Spleen (tissue), 11 donors: ENCODE results near the gene ATP8B2. TPM values are rescaled to one million over a fixed set of nuclear protein-coding genes. Genes with fewer than 3 reads are reported as not detected.

ENCODE experiments used
- DNase-seq: peaks from one replicate; pipeline ENCODE4 v3.0.0-alpha.2; 2020
- H3K27ac ChIP-seq, 8 donors: fragments of 200-600 bp; sonication (generic) in 7 of 8; 1 replicate in 4 of 8; 2 replicates in 4 of 8; pipeline versions ENCODE4 v1.5.0 to v1.8.0; 2016 to 2021; ENCODE audit warnings: inconsistent platforms in 4 of 8, mild to moderate bottlenecking in 4 of 8, moderate library complexity in 1 of 8
- H3K27me3 ChIP-seq, 7 donors: fragments of 200-600 bp; sonication (generic) in 6 of 7; replicated peaks in 1 of 7; 1 replicate in 4 of 7; 2 replicates in 3 of 7; pipeline versions ENCODE4 v1.5.0 to v1.8.0; 2016 to 2021; ENCODE audit warnings: inconsistent platforms in 3 of 7, mild to moderate bottlenecking in 1 of 7
- H3K36me3 ChIP-seq, 6 donors: fragments of 200-600 bp; sonication (generic) in 5 of 6; 1 replicate in 4 of 6; 2 replicates in 2 of 6; pipeline versions ENCODE4 v1.5.0 to v1.8.0; 2016 to 2021; ENCODE audit warnings: inconsistent platforms in 2 of 6
- H3K4me1 ChIP-seq, 6 donors: fragments of 200-600 bp; sonication (generic) in 5 of 6; 1 replicate in 3 of 6; 2 replicates in 3 of 6; pipeline versions ENCODE4 v1.5.0 to v1.8.0; 2016 to 2021; ENCODE audit warnings: inconsistent platforms in 3 of 6
- H3K4me3 ChIP-seq, 8 donors: fragments of 200-600 bp; sonication (generic) in 7 of 8; 1 replicate in 4 of 8; 2 replicates in 4 of 8; pipeline versions ENCODE4 v1.5.0 to v1.8.0; 2016 to 2021; ENCODE audit warnings: inconsistent platforms in 4 of 8, mild to moderate bottlenecking in 4 of 8, moderate library complexity in 2 of 8
- H3K9me3 ChIP-seq, 8 donors: fragments of 200-600 bp; sonication (generic) in 7 of 8; 1 replicate in 4 of 8; 2 replicates in 4 of 8; pipeline versions ENCODE4 v1.5.0 to v1.8.0; 2016 to 2021; ENCODE audit warnings: inconsistent platforms in 4 of 8
- CTCF ChIP-seq, 11 experiments: fragments of 200-600 bp in 7 of 11; fragments of 450-650 bp in 4 of 11; sonication (generic) in 4 of 11; IDR thresholded peaks in 8 of 11; conservative IDR thresholded peaks in 3 of 11; 1 replicate in 7 of 11; 2 replicates in 4 of 11; pipeline versions ENCODE4 v1.4.0 to v1.8.0; 2016 to 2021; ENCODE audit warnings: antibody characterized with exemption in 11 of 11, inconsistent platforms in 4 of 11, mild to moderate bottlenecking in 1 of 11
- POLR2A ChIP-seq, 3 donors: fragments of 450-650 bp; IDR thresholded peaks; one replicate each; pipeline ENCODE4 v1.5.1; 2017; ENCODE audit warnings: antibody characterized with exemption in 3 of 3, mild to moderate bottlenecking in 1 of 3
- POLR2AphosphoS5 ChIP-seq, 3 donors: sonication (generic); formaldehyde crosslinking; IDR thresholded peaks; one replicate each; pipeline ENCODE4 v1.5.1; 2017; ENCODE audit warnings: antibody characterized with exemption in 3 of 3
- WGBS, 5 donors: extraction: QIAGEN DNeasy Blood & Tissue Kit in 3 of 5; methylation state at CpG; one replicate each; pipeline versions ENCODE4 v1.1.5 to v1.1.7; 2013 to 2018; 5-methylcytosine and 5-hydroxymethylcytosine counted together
- intact Hi-C: fragments of 100-400 bp; cut with DNase I; formaldehyde crosslinking; loops from one replicate; pipeline ENCODE4 v1.15.0; 2023; ENCODE audit warnings: low total_unique reads
- polyA plus RNA-seq, 3 donors: library from polyadenylated mRNA; stranded (reverse); fragments of 200-250 nt; gene quantifications; one replicate each; pipeline ENCODE4 v1.2.1, GENCODE V29; 2013
- total RNA-seq, 7 donors: library from RNA; depleted of rRNA in 3 of 7; stranded (reverse); fragments of >200 nt in 3 of 7; fragmentation: NEBNext Ultra II Directional in 4 of 7; extraction: Animal tissue kit (Norgen Biotek cat#: 25700) in 4 of 7; gene quantifications; one replicate each; pipeline versions ENCODE4 v1.1.0 to v1.2.1, GENCODE V29; 2016 to 2021
- donor health status: healthy with polysubstance abuse.
- donor health status: DM: no; HTN: no; CAD: no; lungs with moderate emphysema.
- donor health status: DM: no; HTN: no; CAD: no.
- donor health status: Bipolar disorder and iron deficiency.
- donor health status: healthy.
- donor health status: DM: no; HTN: no; CAD: no.
- donor health status: DM: yes; HTN: yes; CAD: no.

Gene ATP8B2
- total and polyA plus RNA-seq, 10 donors: 5.4 to 107 (median 44.7) TPM

- Histone ChIP-seq H3K4me1 (peaks cover 35 to 89% (median 65%) of the 10 kb centered on the region in 6 donors), H3K36me3 (peaks cover 0 to 29% (median 19%) of the 10 kb centered on the region in 6 donors), H3K9me3 (no peaks in the 10 kb centered on the region), H3K27ac (peak overlapping the region in 7 of 8 donors; percentile 10 to 93 (median 88)), H3K4me3 (peak overlapping the region; percentile 24 to 88 (median 50)), H3K27me3 (peaks cover 0 to 42% (median 0%) of the 10 kb centered on the region in 7 donors)
- intact Hi-C loops: no loop called here
- TF ChIP-seq POLR2A (IDR thresholded peaks at IDR 0.05) (no peak), POLR2AphosphoS5 (IDR thresholded peaks at IDR 0.05) (peak; percentile 46 to 75 (median 69)), CTCF (IDR thresholded peaks at IDR 0.05 in 8 of 11, conservative IDR thresholded peaks at IDR 0.05 in 3 of 11) (peak in 1 of 11 experiments; percentile 14)
- 5 to 8% (median 6%) methylated on average over 43 to 76 of the region's 76 CpGs for WGBS, 5 donors
- peak; percentile 97 for DNase-seq
Observed at GRCh38 chr1:154328318-154329151, 3.2 kb downstream of the ATP8B2 start.

GRCh38 chr1:154329152-154329521 is 3.8 kb downstream of the ATP8B2 start:
- Histone ChIP-seq H3K4me3 (peak overlapping the region; percentile 24 to 88 (median 50)), H3K27me3 (peaks cover 0 to 42% (median 0%) of the 10 kb centered on the region in 7 donors), H3K4me1 (peaks cover 35 to 93% (median 63%) of the 10 kb centered on the region in 6 donors), H3K27ac (peak overlapping the region in 7 of 8 donors; percentile 10 to 93 (median 88)), H3K36me3 (peaks cover 0 to 35% (median 24%) of the 10 kb centered on the region in 6 donors), H3K9me3 (no peaks in the 10 kb centered on the region)
- 80 to 84% (median 82%) methylated on average over 6 of the region's 6 CpGs for WGBS, 5 donors
- intact Hi-C loops: no loop called here
- DNase-seq: no peak
- TF ChIP-seq CTCF (IDR thresholded peaks at IDR 0.05 in 8 of 11, conservative IDR thresholded peaks at IDR 0.05 in 3 of 11) (no peak), POLR2AphosphoS5 (IDR thresholded peaks at IDR 0.05) (no peak), POLR2A (IDR thresholded peaks at IDR 0.05) (no peak)

- no peak for DNase-seq
- Histone ChIP-seq H3K27me3 (peaks cover 0 to 41% (median 0%) of the 10 kb centered on the region in 7 donors), H3K9me3 (no peaks in the 10 kb centered on the region), H3K27ac (peak overlapping the region in 6 of 8 donors; percentile 10 to 93 (median 89)), H3K36me3 (peaks cover 0 to 40% (median 28%) of the 10 kb centered on the region in 6 donors), H3K4me3 (peak overlapping the region in 6 of 8 donors; percentile 42 to 88 (median 53)), H3K4me1 (peaks cover 35 to 93% (median 62%) of the 10 kb centered on the region in 6 donors)
- intact Hi-C loops: no loop called here
- 73 to 78% (median 75%) methylated on average over 7 of the region's 7 CpGs for WGBS, 5 donors
- TF ChIP-seq POLR2AphosphoS5 (IDR thresholded peaks at IDR 0.05) (no peak), POLR2A (IDR thresholded peaks at IDR 0.05) (no peak), CTCF (IDR thresholded peaks at IDR 0.05 in 8 of 11, conservative IDR thresholded peaks at IDR 0.05 in 3 of 11) (no peak)
Observed at GRCh38 chr1:154329551-154330131, 4.3 kb downstream of the ATP8B2 start.

- DNase-seq: no peak
- peak overlapping the region in 4 of 8 donors; percentile 25 to 93 (median 89) for H3K27ac ChIP-seq
- intact Hi-C loops: no loop called here
- peak overlapping the region in 1 of 8 donors; percentile 24 for H3K4me3 ChIP-seq
- peaks cover 0 to 30% (median 0%) of the 10 kb centered on the region in 7 donors for H3K27me3 ChIP-seq
- peaks cover 39 to 93% (median 68%) of the 10 kb centered on the region in 6 donors for H3K4me1 ChIP-seq
- no peak for TF ChIP-seq POLR2A (IDR thresholded peaks at IDR 0.05)
- no peak for TF ChIP-seq CTCF (IDR thresholded peaks at IDR 0.05 in 8 of 11, conservative IDR thresholded peaks at IDR 0.05 in 3 of 11)
- no peak for TF ChIP-seq POLR2AphosphoS5 (IDR thresholded peaks at IDR 0.05)
- no peaks in the 10 kb centered on the region for H3K9me3 ChIP-seq
- H3K36me3 ChIP-seq: peaks cover 0 to 44% (median 28%) of the 10 kb centered on the region in 6 donors
Observed at GRCh38 chr1:154330669-154331068, 5.3 kb downstream of the ATP8B2 start.
